ENCODE measurements around the gene TCN2. TPM values are rescaled to one million over a fixed set of nuclear protein-coding genes. Genes with fewer than 3 reads are reported as not detected.
"Not testable (repeated sequence)": the region's sequence is repeated elsewhere in the genome, so short reads cannot be mapped to it uniquely, and the experiment has no call there.

TCN2 gene
- total and polyA plus RNA-seq, 2 donors (not counting 1 experiment from before 2014, with no cell fraction given) = 7.1 to 10.8 TPM

DNA sequence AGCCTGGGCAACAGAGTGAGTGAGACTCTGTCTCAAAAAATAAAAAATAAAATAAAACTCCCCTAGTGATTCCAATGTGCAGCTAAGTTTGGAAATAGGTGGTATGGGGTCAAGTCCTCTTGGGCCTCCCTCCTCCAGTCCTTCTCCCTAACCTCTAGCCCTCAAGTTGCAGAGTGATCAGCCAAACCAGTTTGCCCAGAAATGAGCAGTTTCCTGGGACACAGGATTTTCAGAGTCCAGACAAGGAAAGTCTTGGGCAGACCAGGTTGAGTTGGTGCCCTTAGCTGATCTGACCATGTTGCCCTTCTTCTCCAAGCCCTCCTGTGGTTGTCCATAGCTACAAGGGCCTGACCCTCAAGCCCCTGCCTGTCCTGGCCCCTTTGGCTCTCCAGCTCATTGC is 7.9 kb downstream of the TCN2 start:
- Histone ChIP-seq H3K27ac (ENCODE audit: insufficient read depth, low read length) (no peak overlapping the region), H3K4me1 (ENCODE audit: control insufficient read depth, extremely low read depth, insufficient read depth, low read length) (peaks cover 2% of the 10 kb centered on the region), H3K4me3 (replicated peaks in 1 of 4; ENCODE audit: control extremely low read depth in 1 of 4, insufficient read depth in 1 of 4, low read depth in 3 of 4, low read length in 4 of 4) (no peak overlapping the region), H3K36me3 (ENCODE audit: control insufficient read depth, insufficient read depth, low read length) (no peaks in the 10 kb centered on the region), H4K20me1 (ENCODE audit: control insufficient read depth, extremely low read depth, insufficient read depth, low read length) (no peaks in the 10 kb centered on the region), H3K79me2 (ENCODE audit: control insufficient read depth, insufficient read depth, low read length) (no peaks in the 10 kb centered on the region), H2AFZ (ENCODE audit: low read length) (no peak overlapping the region), H3K27me3 (ENCODE audit: control insufficient read depth, insufficient read depth, low read length) (no peaks in the 10 kb centered on the region), H3K4me2 (ENCODE audit: extremely low read depth, insufficient read depth, low read length) (no peak overlapping the region), H3K9ac (ENCODE audit: insufficient read depth, low read length) (no peak overlapping the region), H3K9me3 (ENCODE audit: control insufficient read depth, insufficient read depth, low read depth, low read length) (no peaks in the 10 kb centered on the region)
- TF ChIP-seq, protein P1, sequence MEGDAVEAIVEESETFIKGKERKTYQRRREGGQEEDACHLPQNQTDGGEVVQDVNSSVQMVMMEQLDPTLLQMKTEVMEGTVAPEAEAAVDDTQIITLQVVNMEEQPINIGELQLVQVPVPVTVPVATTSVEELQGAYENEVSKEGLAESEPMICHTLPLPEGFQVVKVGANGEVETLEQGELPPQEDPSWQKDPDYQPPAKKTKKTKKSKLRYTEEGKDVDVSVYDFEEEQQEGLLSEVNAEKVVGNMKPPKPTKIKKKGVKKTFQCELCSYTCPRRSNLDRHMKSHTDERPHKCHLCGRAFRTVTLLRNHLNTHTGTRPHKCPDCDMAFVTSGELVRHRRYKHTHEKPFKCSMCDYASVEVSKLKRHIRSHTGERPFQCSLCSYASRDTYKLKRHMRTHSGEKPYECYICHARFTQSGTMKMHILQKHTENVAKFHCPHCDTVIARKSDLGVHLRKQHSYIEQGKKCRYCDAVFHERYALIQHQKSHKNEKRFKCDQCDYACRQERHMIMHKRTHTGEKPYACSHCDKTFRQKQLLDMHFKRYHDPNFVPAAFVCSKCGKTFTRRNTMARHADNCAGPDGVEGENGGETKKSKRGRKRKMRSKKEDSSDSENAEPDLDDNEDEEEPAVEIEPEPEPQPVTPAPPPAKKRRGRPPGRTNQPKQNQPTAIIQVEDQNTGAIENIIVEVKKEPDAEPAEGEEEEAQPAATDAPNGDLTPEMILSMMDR (conservative IDR thresholded peaks at IDR 0.05 in 1 of 2, IDR thresholded peaks at IDR 0.05 in 1 of 2; ENCODE audit: low read depth in 1 of 2, low read length in 2 of 2) = no peak
- TF ChIP-seq EZH2 (IDR thresholded peaks at IDR 0.05; ENCODE audit: low read length, missing control alignments) = no peak
- DNase-seq (ENCODE audit: low read depth in 2 of 2) = no peak

DNA sequence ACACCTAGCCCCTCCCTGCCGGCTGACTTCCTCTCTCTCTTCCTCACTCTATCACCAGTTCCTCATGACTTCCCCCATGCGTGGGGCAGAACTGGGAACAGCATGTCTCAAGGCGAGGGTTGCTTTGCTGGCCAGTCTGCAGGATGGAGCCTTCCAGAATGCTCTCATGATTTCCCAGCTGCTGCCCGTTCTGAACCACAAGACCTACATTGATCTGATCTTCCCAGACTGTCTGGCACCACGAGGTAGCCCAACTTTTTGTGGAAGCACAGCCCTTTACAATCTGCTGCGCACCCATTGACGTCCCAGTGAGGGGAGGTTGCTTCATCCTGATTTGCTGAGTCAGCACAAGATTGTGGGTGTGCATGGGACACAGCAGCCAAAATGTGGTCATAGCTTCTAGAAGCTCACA is 8.6 kb downstream of the TCN2 start:
- H3K79me2 ChIP-seq (ENCODE audit: control insufficient read depth, insufficient read depth, low read length) = no peaks in the 10 kb centered on the region
- H3K9me3 ChIP-seq (ENCODE audit: control insufficient read depth, insufficient read depth, low read depth, low read length) = no peaks in the 10 kb centered on the region
- H3K4me2 ChIP-seq (ENCODE audit: extremely low read depth, insufficient read depth, low read length) = no peak overlapping the region
- H4K20me1 ChIP-seq (ENCODE audit: control insufficient read depth, extremely low read depth, insufficient read depth, low read length) = no peaks in the 10 kb centered on the region
- no peaks in the 10 kb centered on the region for H3K36me3 ChIP-seq (ENCODE audit: control insufficient read depth, insufficient read depth, low read length)
- no peak for DNase-seq (ENCODE audit: low read depth in 2 of 2)
- no peak overlapping the region for H3K4me3 ChIP-seq (replicated peaks in 1 of 4; ENCODE audit: control extremely low read depth in 1 of 4, insufficient read depth in 1 of 4, low read depth in 3 of 4, low read length in 4 of 4)
- H3K27me3 ChIP-seq (ENCODE audit: control insufficient read depth, insufficient read depth, low read length) = no peaks in the 10 kb centered on the region
- no peak overlapping the region for H3K9ac ChIP-seq (ENCODE audit: insufficient read depth, low read length)
- H2AFZ ChIP-seq (ENCODE audit: low read length) = no peak overlapping the region
- no peak for TF ChIP-seq EZH2 (IDR thresholded peaks at IDR 0.05; ENCODE audit: low read length, missing control alignments)
- TF ChIP-seq, protein P1 (conservative IDR thresholded peaks at IDR 0.05 in 1 of 2, IDR thresholded peaks at IDR 0.05 in 1 of 2; ENCODE audit: low read depth in 1 of 2, low read length in 2 of 2) = no peak
- no peak overlapping the region for H3K27ac ChIP-seq (ENCODE audit: insufficient read depth, low read length)
- H3K4me1 ChIP-seq (ENCODE audit: control insufficient read depth, extremely low read depth, insufficient read depth, low read length) = no peaks in the 10 kb centered on the region

DNA sequence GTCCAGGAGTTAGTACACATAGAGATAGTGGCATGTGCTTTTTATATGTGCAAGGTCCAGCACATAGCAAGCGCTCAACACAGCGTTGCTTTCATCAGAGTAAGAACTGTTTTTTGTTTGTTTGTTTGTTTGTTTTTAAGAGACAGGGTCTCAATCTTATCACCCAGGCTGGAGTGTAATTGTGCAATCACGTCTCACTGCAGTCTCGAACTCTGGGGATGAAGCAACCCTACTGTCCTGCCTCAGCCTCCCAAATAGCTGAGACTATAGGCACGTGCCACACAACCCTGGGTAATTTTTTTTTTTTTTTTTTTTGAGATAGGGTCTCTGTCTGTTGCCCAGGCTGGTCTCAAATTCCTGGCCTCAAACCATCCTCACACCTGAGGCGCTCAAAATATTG is 10.8 kb downstream of the TCN2 start:
- no peaks in the 10 kb centered on the region for H3K27me3 ChIP-seq (ENCODE audit: control insufficient read depth, insufficient read depth, low read length)
- no peak overlapping the region for H3K4me2 ChIP-seq (ENCODE audit: extremely low read depth, insufficient read depth, low read length)
- no peaks in the 10 kb centered on the region for H3K36me3 ChIP-seq (ENCODE audit: control insufficient read depth, insufficient read depth, low read length)
- no peak for TF ChIP-seq EZH2 (IDR thresholded peaks at IDR 0.05; ENCODE audit: low read length, missing control alignments)
- TF ChIP-seq, protein P1 (conservative IDR thresholded peaks at IDR 0.05 in 1 of 2, IDR thresholded peaks at IDR 0.05 in 1 of 2; ENCODE audit: low read depth in 1 of 2, low read length in 2 of 2) = no peak
- H3K9me3 ChIP-seq (ENCODE audit: control insufficient read depth, insufficient read depth, low read depth, low read length) = no peaks in the 10 kb centered on the region
- no peak overlapping the region for H3K4me3 ChIP-seq (replicated peaks in 1 of 4; ENCODE audit: control extremely low read depth in 1 of 4, insufficient read depth in 1 of 4, low read depth in 3 of 4, low read length in 4 of 4)
- DNase-seq (ENCODE audit: low read depth in 2 of 2) = no peak
- no peaks in the 10 kb centered on the region for H3K4me1 ChIP-seq (ENCODE audit: control insufficient read depth, extremely low read depth, insufficient read depth, low read length)
- H3K79me2 ChIP-seq (ENCODE audit: control insufficient read depth, insufficient read depth, low read length) = no peaks in the 10 kb centered on the region
- no peaks in the 10 kb centered on the region for H4K20me1 ChIP-seq (ENCODE audit: control insufficient read depth, extremely low read depth, insufficient read depth, low read length)
- H3K9ac ChIP-seq (ENCODE audit: insufficient read depth, low read length) = no peak overlapping the region
- H2AFZ ChIP-seq (ENCODE audit: low read length) = no peak overlapping the region
- no peak overlapping the region for H3K27ac ChIP-seq (ENCODE audit: insufficient read depth, low read length)

DNA sequence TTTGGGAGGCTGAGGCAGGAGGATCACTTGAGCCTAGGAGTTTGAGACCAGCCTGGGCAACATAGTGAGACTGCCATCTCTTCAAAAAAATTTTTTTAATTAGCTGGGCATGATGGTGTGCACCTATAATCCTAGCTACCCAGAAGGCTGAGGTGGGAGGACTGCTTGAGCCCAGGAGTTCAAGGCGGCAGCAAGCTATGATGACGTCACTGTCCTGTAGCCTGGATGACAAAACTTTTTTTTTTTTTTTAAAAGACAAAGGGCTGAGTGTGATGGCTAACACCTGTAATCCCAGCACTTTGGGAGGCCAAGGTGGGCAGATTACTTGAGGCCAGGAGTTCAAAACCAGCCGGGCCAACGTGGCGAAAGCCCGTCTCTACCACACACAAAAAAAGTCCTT is 12.9 kb downstream of the TCN2 start:
- H3K4me1 ChIP-seq (ENCODE audit: control insufficient read depth, extremely low read depth, insufficient read depth, low read length); H3K27ac ChIP-seq (ENCODE audit: insufficient read depth, low read length); H3K4me3 ChIP-seq (replicated peaks in 1 of 4; ENCODE audit: control extremely low read depth in 1 of 4, insufficient read depth in 1 of 4, low read depth in 3 of 4, low read length in 4 of 4); H3K4me2 ChIP-seq (ENCODE audit: extremely low read depth, insufficient read depth, low read length); H3K79me2 ChIP-seq (ENCODE audit: control insufficient read depth, insufficient read depth, low read length); DNase-seq (ENCODE audit: low read depth in 2 of 2); H4K20me1 ChIP-seq (ENCODE audit: control insufficient read depth, extremely low read depth, insufficient read depth, low read length); H2AFZ ChIP-seq (ENCODE audit: low read length); H3K27me3 ChIP-seq (ENCODE audit: control insufficient read depth, insufficient read depth, low read length); H3K9ac ChIP-seq (ENCODE audit: insufficient read depth, low read length); H3K9me3 ChIP-seq (ENCODE audit: control insufficient read depth, insufficient read depth, low read depth, low read length); H3K36me3 ChIP-seq (ENCODE audit: control insufficient read depth, insufficient read depth, low read length): not testable (repeated sequence)
